HepG2 (cell line): ENCODE data around the gene C20orf144. TPM values are rescaled to one million over a fixed set of nuclear protein-coding genes. Genes with fewer than 3 reads are reported as not detected.

ENCODE experiments used
- AFF4 ChIP-seq: sonication (generic); formaldehyde crosslinking; IDR thresholded peaks from 2 replicates; pipeline ENCODE4 v1.4.0; 2020; ENCODE audit warnings: missing genetic modification reagents
- ARID2 ChIP-seq: sonication (generic); formaldehyde crosslinking; IDR thresholded peaks from 2 replicates; pipeline ENCODE4 v1.8.1; 2022; ENCODE audit warnings: mild to moderate bottlenecking, missing genetic modification reagents, borderline replicate concordance
- CCAR2 ChIP-seq: fragments of 200-400 bp; formaldehyde crosslinking; optimal IDR thresholded peaks from 2 replicates; pipeline ENCODE3; 2018; ENCODE audit warnings: low read depth, mild to moderate bottlenecking, low read length, moderate library complexity
- ELF1 ChIP-seq: sonication (generic); formaldehyde crosslinking; IDR thresholded peaks from 2 replicates; pipeline ENCODE4 v1.4.0; 2020; ENCODE audit warnings: missing genetic modification reagents
- GTF3A ChIP-seq: sonication (generic); formaldehyde crosslinking; conservative IDR thresholded peaks from 2 replicates; pipeline ENCODE4 v1.4.0; 2020; ENCODE audit warnings: mild to moderate bottlenecking, missing genetic modification reagents
- KAT7 ChIP-seq: IDR thresholded peaks from 2 replicates; pipeline ENCODE4 v1.6.1; 2018; ENCODE audit warnings: borderline replicate concordance, missing compliant biosample characterization
- KAT8 ChIP-seq: IDR thresholded peaks from 2 replicates; pipeline ENCODE4 v1.6.1; 2016; ENCODE audit warnings: missing genetic modification reagents, missing compliant biosample characterization
- KLF13 ChIP-seq: sonication (generic); formaldehyde crosslinking; IDR thresholded peaks from 2 replicates; pipeline ENCODE4 v1.4.0; 2020; ENCODE audit warnings: mild to moderate bottlenecking, missing genetic modification reagents
- LCORL ChIP-seq, 2 experiments: fragments of 450-650 bp in 1 of 2; sonication (generic) in 1 of 2; formaldehyde crosslinking in 1 of 2; IDR thresholded peaks; 2 replicates each; pipeline versions ENCODE4 v1.5.0 to v1.6.1; 2017 to 2020; ENCODE audit warnings: antibody characterized with exemption in 1 of 2, missing genetic modification reagents in 1 of 2
- MTA1 ChIP-seq: sonication (generic); formaldehyde crosslinking; IDR thresholded peaks from 2 replicates; pipeline ENCODE4 v1.4.0; 2020; ENCODE audit warnings: missing genetic modification reagents, mild to moderate bottlenecking, borderline replicate concordance
- NCOA1 ChIP-seq: sonication (generic); formaldehyde crosslinking; IDR thresholded peaks from 2 replicates; pipeline ENCODE4 v1.9.0; 2021; ENCODE audit warnings: missing genetic modification reagents
- NKX3-1 ChIP-seq: sonication (generic); formaldehyde crosslinking; IDR thresholded peaks from 2 replicates; pipeline ENCODE4 v1.5.0; 2020; ENCODE audit warnings: missing genetic modification reagents
- SSRP1 ChIP-seq: IDR thresholded peaks from 2 replicates; pipeline ENCODE4 v1.6.1; 2016; ENCODE audit warnings: control low read depth
- TMF1 ChIP-seq: sonication (generic); formaldehyde crosslinking; IDR thresholded peaks from 2 replicates; pipeline ENCODE4 v1.8.1; 2022; ENCODE audit warnings: low read depth, missing genetic modification reagents
- TP53 ChIP-seq: sonication (generic); formaldehyde crosslinking; conservative IDR thresholded peaks from 2 replicates; pipeline ENCODE4 v1.4.0; 2020; ENCODE audit warnings: missing genetic modification reagents
- XRCC5 ChIP-seq: fragments of 200-400 bp; formaldehyde crosslinking; optimal IDR thresholded peaks from 2 replicates; pipeline ENCODE3; 2017; ENCODE audit warnings: mild to moderate bottlenecking, low read length
- YEATS4 ChIP-seq: sonication (generic); formaldehyde crosslinking; IDR thresholded peaks from 2 replicates; pipeline ENCODE4 v1.4.0; 2020; ENCODE audit warnings: missing genetic modification reagents, borderline replicate concordance
- ZKSCAN5 ChIP-seq: sonication (generic); formaldehyde crosslinking; IDR thresholded peaks from 2 replicates; pipeline ENCODE4 v1.5.1; 2020; ENCODE audit warnings: mild to moderate bottlenecking, missing genetic modification reagents
- ZNF225 ChIP-seq: sonication (generic); formaldehyde crosslinking; IDR thresholded peaks from 2 replicates; pipeline ENCODE4 v1.4.0; 2020; ENCODE audit warnings: mild to moderate bottlenecking, missing genetic modification reagents
- ZNF713 ChIP-seq: sonication (generic); formaldehyde crosslinking; IDR thresholded peaks from 2 replicates; pipeline ENCODE4 v1.4.0; 2020; ENCODE audit warnings: mild to moderate bottlenecking, missing genetic modification reagents
- ZNF782 ChIP-seq: sonication (generic); formaldehyde crosslinking; IDR thresholded peaks from 2 replicates; pipeline ENCODE4 v1.4.0; 2020; ENCODE audit warnings: missing genetic modification reagents, mild to moderate bottlenecking, borderline replicate concordance
- ZNF850 ChIP-seq: sonication (generic); formaldehyde crosslinking; conservative IDR thresholded peaks from 2 replicates; pipeline ENCODE4 v1.9.0; 2021; ENCODE audit warnings: mild to moderate bottlenecking, missing genetic modification reagents
- ZUFSP ChIP-seq: sonication (generic); formaldehyde crosslinking; IDR thresholded peaks from 2 replicates; pipeline ENCODE4 v1.9.0; 2021; ENCODE audit warnings: missing genetic modification reagents, mild to moderate bottlenecking, borderline replicate concordance
- polyA plus RNA-seq, 8 experiments: library from polyadenylated mRNA; depleted of rRNA in 3 of 8; stranded (reverse) in 7 of 8; unstranded in 1 of 8; fragments of >200 nt; fragmentation: Illumina TruSeq in 4 of 8; extraction: Trizol in 4 of 8; gene quantifications; 2 replicates each; pipeline versions ENCODE4 v1.2.1 to v1.2.3, GENCODE V29; 2011 to 2016; ENCODE audit warnings: low read depth in 4 of 8, missing spikeins in 1 of 8, mixed read lengths in 1 of 8; ENCODE audit not compliant: insufficient read depth in 1 of 8
- total RNA-seq, 5 experiments: library from RNA; depleted of rRNA; stranded (reverse); fragments of >200 nt; fragmentation: Illumina TruSeq; extraction: Trizol; gene quantifications; 2 replicates each; pipeline ENCODE4 v1.2.3, GENCODE V29; 2016; ENCODE audit warnings: low read depth in 1 of 5
- TF ChIP-seq, protein P1 (sequence below): sonication (generic); formaldehyde crosslinking; IDR thresholded peaks from 2 replicates; pipeline ENCODE4 v1.4.0; 2020; ENCODE audit warnings: missing genetic modification reagents

Gene C20orf144
- total and polyA plus RNA-seq, 2 of the 13 experiments (the other 11 are each of a cell fraction or from before 2014, with no cell fraction given) = 0.09 to 0.16 TPM

DNA sequence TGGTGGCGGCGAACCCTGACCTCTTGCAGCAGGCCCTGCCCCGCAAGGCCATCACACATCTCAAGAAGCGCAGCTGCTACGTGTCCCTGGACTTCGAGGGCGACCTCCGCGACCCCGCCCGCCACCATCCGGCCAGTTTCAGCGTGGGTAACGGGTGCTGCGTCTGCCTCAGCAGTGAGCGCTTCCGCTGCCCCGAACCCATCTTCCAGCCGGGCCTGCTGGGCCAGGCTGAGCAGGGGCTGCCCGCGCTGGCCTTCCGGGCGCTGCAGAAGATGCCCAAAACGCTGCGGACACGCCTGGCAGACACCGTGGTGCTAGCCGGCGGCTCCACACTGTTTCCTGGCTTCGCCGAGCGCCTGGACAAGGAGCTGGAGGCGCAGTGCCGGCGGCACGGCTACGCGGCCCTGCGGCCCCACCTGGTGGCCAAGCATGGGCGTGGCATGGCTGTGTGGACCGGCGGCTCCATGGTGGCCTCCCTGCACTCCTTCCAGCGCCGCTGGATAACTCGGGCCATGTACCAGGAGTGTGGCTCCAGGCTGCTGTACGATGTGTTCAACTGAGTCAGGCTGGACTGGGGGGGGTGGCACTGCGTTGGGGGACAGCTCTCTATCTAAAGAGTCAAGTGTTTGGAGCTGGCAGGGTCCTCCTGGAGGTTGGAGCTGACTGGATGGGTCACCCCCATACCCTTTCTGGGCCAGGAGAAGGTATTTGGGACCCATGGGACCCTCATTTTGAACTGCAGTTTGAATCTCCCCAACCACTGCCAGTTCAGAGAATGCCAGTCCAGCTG, 5.7 kb downstream of the C20orf144 start (continued):
- TF ChIP-seq, protein P1, sequence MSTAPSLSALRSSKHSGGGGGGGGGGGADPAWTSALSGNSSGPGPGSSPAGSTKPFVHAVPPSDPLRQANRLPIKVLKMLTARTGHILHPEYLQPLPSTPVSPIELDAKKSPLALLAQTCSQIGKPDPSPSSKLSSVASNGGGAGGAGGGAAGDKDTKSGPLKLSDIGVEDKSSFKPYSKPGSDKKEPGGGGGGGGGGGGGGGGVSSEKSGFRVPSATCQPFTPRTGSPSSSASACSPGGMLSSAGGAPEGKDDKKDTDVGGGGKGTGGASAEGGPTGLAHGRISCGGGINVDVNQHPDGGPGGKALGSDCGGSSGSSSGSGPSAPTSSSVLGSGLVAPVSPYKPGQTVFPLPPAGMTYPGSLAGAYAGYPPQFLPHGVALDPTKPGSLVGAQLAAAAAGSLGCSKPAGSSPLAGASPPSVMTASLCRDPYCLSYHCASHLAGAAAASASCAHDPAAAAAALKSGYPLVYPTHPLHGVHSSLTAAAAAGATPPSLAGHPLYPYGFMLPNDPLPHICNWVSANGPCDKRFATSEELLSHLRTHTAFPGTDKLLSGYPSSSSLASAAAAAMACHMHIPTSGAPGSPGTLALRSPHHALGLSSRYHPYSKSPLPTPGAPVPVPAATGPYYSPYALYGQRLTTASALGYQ = no peak
- TF ChIP-seq ZUFSP (no peak), SSRP1 (CRISPR knock-in tag) (0 out of 2 replicates have a peak, but pooled peaks have one; percentile 7), ELF1 (no peak), ZNF225 (no peak), ARID2 (no peak), LCORL (IDR thresholded peaks at IDR 0.05) (no peak), LCORL (CRISPR knock-in tag; IDR thresholded peaks at IDR 0.05) (no peak), TMF1 (CRISPR knock-in tag) (no peak), AFF4 (CRISPR knock-in tag) (no peak), CCAR2 (no peak), KAT7 (CRISPR knock-in tag) (no peak), NCOA1 (no peak), KLF13 (CRISPR knock-in tag) (no peak), NKX3-1 (CRISPR knock-in tag) (no peak), MTA1 (peak; percentile 59; the same call in 1 of the 2 replicates), ZNF713 (CRISPR knock-in tag) (no peak), GTF3A (CRISPR knock-in tag) (0 out of 2 replicates have a peak, but pooled peaks have one; percentile 55), XRCC5 (peak; percentile 62), TP53 (CRISPR knock-in tag) (no peak), ZNF850 (CRISPR knock-in tag) (no peak), ZNF782 (CRISPR knock-in tag) (0 out of 2 replicates have a peak, but pooled peaks have one; percentile 33), KAT8 (CRISPR knock-in tag) (no peak), ZKSCAN5 (CRISPR knock-in tag) (no peak), YEATS4 (CRISPR knock-in tag) (no peak)
